ENCODE measurements around the gene FNDC10. TPM values are rescaled to one million over a fixed set of nuclear protein-coding genes. Genes with fewer than 3 reads are reported as not detected.

The FNDC10 gene
- total and polyA plus RNA-seq, 9 of the 15 experiments (the other 6 are each of a cell fraction or from before 2014, with no cell fraction given): 0.08 to 6.3 (median 1.6) TPM

GRCh38 chr1:1606232-1606631 lies 6.3 kb upstream of the FNDC10 start (continued):
- no peak for TF ChIP-seq POLR2H (tag; IDR thresholded peaks at IDR 0.05; ENCODE audit: low read depth)
- no peak for TF ChIP-seq NRF1 (conservative IDR thresholded peaks at IDR 0.05 in 1 of 2, IDR thresholded peaks at IDR 0.05 in 1 of 2)
- TF ChIP-seq SP2 (IDR thresholded peaks at IDR 0.05; ENCODE audit: extremely low read depth, low read depth, low read length, poor library complexity, severe bottlenecking): no peak
- no peak for TF ChIP-seq ADNP (tag; IDR thresholded peaks at IDR 0.05)
- TF ChIP-seq KDM4B (IDR thresholded peaks at IDR 0.05; ENCODE audit: borderline replicate concordance in 2 of 2, low read depth in 1 of 2): no peak

- Histone ChIP-seq H3K79me2 (ENCODE audit: control insufficient read depth, insufficient read depth, low read length) (no peaks in the 10 kb centered on the region; the same call in 2 of the 3 replicates), H3K27ac (ENCODE audit: extremely low read depth, low read depth, low read length) (no peak overlapping the region), H3K9me1 (ENCODE audit: control insufficient read depth, insufficient read depth, low read length) (no peaks in the 10 kb centered on the region), H3K9ac (ENCODE audit: insufficient read depth in 1 of 2, low read depth in 2 of 2, low read length in 2 of 2) (no peak overlapping the region), H4K20me1 (replicated peaks; ENCODE audit: control insufficient read depth, insufficient read depth, low read length) (no peaks in the 10 kb centered on the region; the same call in 1 of the 2 replicates), H3K27me3 (ENCODE audit: control insufficient read depth in 2 of 2, insufficient read depth in 2 of 2, low read length in 2 of 2) (no peaks in the 10 kb centered on the region; a peak in 1 of 5 replicates), H3K4me2 (ENCODE audit: insufficient read depth, low read length) (no peak overlapping the region), H3K4me1 (replicated peaks in 1 of 2; ENCODE audit: control insufficient read depth in 2 of 2, insufficient read depth in 2 of 2, low read length in 2 of 2) (peaks cover 11 to 62% of the 10 kb centered on the region in 2 experiments; a peak in 4 of 5 replicates), H3K4me3 (no peak overlapping the region), H3K36me3 (ENCODE audit: control insufficient read depth, insufficient read depth, low read length) (no peaks in the 10 kb centered on the region), H3K9me3 (replicated peaks; ENCODE audit: control insufficient read depth, insufficient read depth, low read depth, low read length) (no peaks in the 10 kb centered on the region), H2AFZ (ENCODE audit: low read depth, low read length) (no peak overlapping the region)
- intact Hi-C loops (cut with micrococcal nuclease) (no loop called here), in situ Hi-C loops (cut with MboI) (no loop called here)
- ChIA-PET POLR2A (interaction anchor here (5.9 kb wide), 1 partner anchor 9 kb away, joined by 61 read pairs; the partner anchor contains the start of gene MIB2), CTCF (ENCODE audit: low intra/inter-chr PET ratio) (no interaction called here)
- no TSS peak for BruUV-seq (replicated peaks)
- TF ChIP-seq SAFB (IDR thresholded peaks at IDR 0.05; ENCODE audit: borderline replicate concordance, low read depth, low read length) (peak; percentile 64), JUNB (CRISPR knock-in tag; conservative IDR thresholded peaks at IDR 0.05) (no peak)
- FAIRE-seq: no peak
- DNase-seq (ENCODE audit: extremely low read depth in 1 of 4, low spot score in 3 of 4): no peak
- whole genome bisulfite sequencing (ENCODE audit: insufficient coverage, low coverage, missing lambda C conversion rate): 52% methylated on average over 7 of the region's 17 CpGs
- ATAC-seq: no peak
These were observed 5.8 kb upstream of the FNDC10 start for GRCh38 chr1:1605724-1606123.

Data from K562 (cell line).